ENCODE measurements around the gene CASS4.

CASS4 gene

GRCh38 chr20:56443654-56444540 is 31.8 kb downstream of the CASS4 start:
- no peak for DNase-seq (ENCODE audit: low read depth in 3 of 3)

- DNase-seq (ENCODE audit: low read depth in 3 of 3), result no peak
Measured at GRCh38 chr20:56445130-56445529, 33.1 kb downstream of the CASS4 start.

- no peak for DNase-seq (ENCODE audit: low read depth in 3 of 3)
Measured at GRCh38 chr20:56445540-56445939, 33.5 kb downstream of the CASS4 start.

GRCh38 chr20:56447227-56447626 is 35.2 kb downstream of the CASS4 start:
- no peak for DNase-seq (ENCODE audit: low read depth in 3 of 3)

- no peak for DNase-seq (ENCODE audit: low read depth in 3 of 3)
Measured at GRCh38 chr20:56449459-56449858, 37.4 kb downstream of the CASS4 start.

- no peak for DNase-seq (ENCODE audit: low read depth in 3 of 3)
Measured at GRCh38 chr20:56451056-56451765, 39.2 kb downstream of the CASS4 start.

- DNase-seq (ENCODE audit: low read depth in 3 of 3), result no peak
Measured at GRCh38 chr20:56453352-56453751, 41.3 kb downstream of the CASS4 start.

- peak in 1 of 3 donors; percentile 12 for DNase-seq (ENCODE audit: low read depth in 3 of 3)
Measured at GRCh38 chr20:56454754-56455153, 42.7 kb downstream of the CASS4 start.

GRCh38 chr20:56458206-56458821 is 46.3 kb downstream of the CASS4 start:
- DNase-seq (ENCODE audit: low read depth in 3 of 3), result no peak

- DNase-seq (ENCODE audit: low read depth in 3 of 3), result no peak
Measured at GRCh38 chr20:56460459-56460858, 48.4 kb downstream of the CASS4 start.

GRCh38 chr20:56461576-56461975 is 49.5 kb downstream of the CASS4 start:
- no peak for DNase-seq (ENCODE audit: low read depth in 3 of 3)

GRCh38 chr20:56463428-56463827 is 51.4 kb downstream of the CASS4 start:
- DNase-seq (ENCODE audit: low read depth in 3 of 3), result no peak

GRCh38 chr20:56465997-56466396 is 53.9 kb downstream of the CASS4 start:
- DNase-seq (ENCODE audit: low read depth in 3 of 3), result no peak

GRCh38 chr20:56467968-56468315 is 55.9 kb downstream of the CASS4 start:
- no peak for DNase-seq (ENCODE audit: low read depth in 3 of 3)

- DNase-seq (ENCODE audit: low read depth in 3 of 3), result peak; percentile 92 to 94 (median 93)
Measured at GRCh38 chr20:56468316-56469076, 56.4 kb downstream of the CASS4 start, which contains the start of gene RTF2. Gene RTF2, plus strand, starts transcription at chr20:56468627. Its CDS starts 71 bp downstream, at chr20:56468698.

- DNase-seq (ENCODE audit: low read depth in 3 of 3), result no peak
Measured at GRCh38 chr20:56469077-56469449, 57.0 kb downstream of the CASS4 start.

GRCh38 chr20:56483970-56484369 is 71.9 kb downstream of the CASS4 start:
- DNase-seq (ENCODE audit: low read depth in 3 of 3), result no peak

GRCh38 chr20:56487216-56487615 is 75.2 kb downstream of the CASS4 start:
- DNase-seq (ENCODE audit: low read depth in 3 of 3), result no peak

GRCh38 chr20:56488566-56488965 is 76.5 kb downstream of the CASS4 start:
- DNase-seq (ENCODE audit: low read depth in 3 of 3), result no peak

- no peak for DNase-seq (ENCODE audit: low read depth in 3 of 3)
Measured at GRCh38 chr20:56501116-56501515, 89.1 kb downstream of the CASS4 start.

GRCh38 chr20:56503916-56504315 is 91.9 kb downstream of the CASS4 start:
- DNase-seq (ENCODE audit: low read depth in 3 of 3), result no peak

Data from stimulated activated CD4-positive, alpha-beta T cell treated with anti-CD3 and anti-CD28 coated beads, TNF-alpha, amount 100 ng/mL, for 48 hours (primary cell).